Neural cell (in vitro differentiated cells): Measurements from ENCODE around the gene ABI3BP.

Source experiments
- RAD21 ChIP-seq: fragments of 450-650 bp; conservative IDR thresholded peaks from 2 replicates; pipeline ENCODE4 v1.6.1; 2014; ENCODE audit warnings: antibody characterized with exemption, mild to moderate bottlenecking, moderate library complexity
- SMC3 ChIP-seq: fragments of 450-650 bp; conservative IDR thresholded peaks from 2 replicates; pipeline ENCODE4 v1.6.1; 2014; ENCODE audit warnings: antibody characterized with exemption, mild to moderate bottlenecking, moderate library complexity; ENCODE audit not compliant: poor library complexity

- no peak for TF ChIP-seq SMC3
- no peak for TF ChIP-seq RAD21
These were observed 110.6 kb downstream of the ABI3BP start for GRCh38 chr3:100882571-100882984.
